ENCODE results near the gene UTF1. TPM values are rescaled to one million over a fixed set of nuclear protein-coding genes. Genes with fewer than 3 reads are reported as not detected.

UTF1 gene
- total RNA-seq, 1 donor from 2014 or later = not detected

DNA sequence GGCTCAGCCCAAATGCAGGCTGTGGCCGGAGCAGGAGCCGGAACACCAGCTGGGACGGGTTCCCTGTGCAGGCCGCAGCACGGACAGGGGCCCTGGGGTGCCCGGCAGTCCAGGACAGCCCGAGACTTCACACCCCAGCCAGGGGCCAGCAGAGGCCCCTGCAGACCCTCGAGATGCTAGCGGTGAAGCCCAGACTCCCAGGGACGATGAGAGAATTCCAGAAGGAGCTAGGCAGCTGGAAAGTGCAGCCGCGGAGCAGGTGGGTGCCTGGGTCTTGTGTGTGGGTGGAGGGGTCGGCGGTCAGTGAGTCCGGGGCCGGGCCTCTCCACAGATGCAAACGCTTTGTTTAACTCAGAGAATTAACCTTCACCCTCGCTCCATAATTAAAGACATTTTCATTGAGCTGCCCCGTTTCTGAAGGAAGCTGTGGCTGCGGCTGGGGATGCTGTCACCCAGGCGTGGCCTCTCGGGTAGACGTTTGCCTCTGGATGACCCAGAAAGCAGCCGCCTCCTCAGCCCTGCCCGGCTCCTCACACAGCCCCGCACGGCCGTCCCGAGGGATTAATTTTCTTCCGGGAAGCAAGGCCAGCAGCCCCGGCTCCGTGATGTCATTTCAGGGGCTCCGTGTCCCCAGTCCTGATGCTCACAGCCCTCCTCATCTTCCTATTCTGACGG is 43.5 kb upstream of the UTF1 start:
- H3K36me3 ChIP-seq = no peaks in the 10 kb centered on the region
- intact Hi-C loops (cut with DNase I) = no loop called here
- H3K9me3 ChIP-seq = no peaks in the 10 kb centered on the region
- TF ChIP-seq POLR2A (IDR thresholded peaks at IDR 0.05) (no peak), POLR2AphosphoS5 (IDR thresholded peaks at IDR 0.05; ENCODE audit: insufficient read depth in 1 of 2, low read depth in 1 of 2) (no peak)
- TF ChIP-seq, protein P1, sequence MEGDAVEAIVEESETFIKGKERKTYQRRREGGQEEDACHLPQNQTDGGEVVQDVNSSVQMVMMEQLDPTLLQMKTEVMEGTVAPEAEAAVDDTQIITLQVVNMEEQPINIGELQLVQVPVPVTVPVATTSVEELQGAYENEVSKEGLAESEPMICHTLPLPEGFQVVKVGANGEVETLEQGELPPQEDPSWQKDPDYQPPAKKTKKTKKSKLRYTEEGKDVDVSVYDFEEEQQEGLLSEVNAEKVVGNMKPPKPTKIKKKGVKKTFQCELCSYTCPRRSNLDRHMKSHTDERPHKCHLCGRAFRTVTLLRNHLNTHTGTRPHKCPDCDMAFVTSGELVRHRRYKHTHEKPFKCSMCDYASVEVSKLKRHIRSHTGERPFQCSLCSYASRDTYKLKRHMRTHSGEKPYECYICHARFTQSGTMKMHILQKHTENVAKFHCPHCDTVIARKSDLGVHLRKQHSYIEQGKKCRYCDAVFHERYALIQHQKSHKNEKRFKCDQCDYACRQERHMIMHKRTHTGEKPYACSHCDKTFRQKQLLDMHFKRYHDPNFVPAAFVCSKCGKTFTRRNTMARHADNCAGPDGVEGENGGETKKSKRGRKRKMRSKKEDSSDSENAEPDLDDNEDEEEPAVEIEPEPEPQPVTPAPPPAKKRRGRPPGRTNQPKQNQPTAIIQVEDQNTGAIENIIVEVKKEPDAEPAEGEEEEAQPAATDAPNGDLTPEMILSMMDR (IDR thresholded peaks at IDR 0.05) = no peak
- no peak overlapping the region for H3K4me3 ChIP-seq
- no peaks in the 10 kb centered on the region for H3K27me3 ChIP-seq
- DNase-seq (ENCODE audit: extremely low spot score in 2 of 2) = no peak
- no peak overlapping the region for H3K27ac ChIP-seq
- no peaks in the 10 kb centered on the region for H3K4me1 ChIP-seq

DNA sequence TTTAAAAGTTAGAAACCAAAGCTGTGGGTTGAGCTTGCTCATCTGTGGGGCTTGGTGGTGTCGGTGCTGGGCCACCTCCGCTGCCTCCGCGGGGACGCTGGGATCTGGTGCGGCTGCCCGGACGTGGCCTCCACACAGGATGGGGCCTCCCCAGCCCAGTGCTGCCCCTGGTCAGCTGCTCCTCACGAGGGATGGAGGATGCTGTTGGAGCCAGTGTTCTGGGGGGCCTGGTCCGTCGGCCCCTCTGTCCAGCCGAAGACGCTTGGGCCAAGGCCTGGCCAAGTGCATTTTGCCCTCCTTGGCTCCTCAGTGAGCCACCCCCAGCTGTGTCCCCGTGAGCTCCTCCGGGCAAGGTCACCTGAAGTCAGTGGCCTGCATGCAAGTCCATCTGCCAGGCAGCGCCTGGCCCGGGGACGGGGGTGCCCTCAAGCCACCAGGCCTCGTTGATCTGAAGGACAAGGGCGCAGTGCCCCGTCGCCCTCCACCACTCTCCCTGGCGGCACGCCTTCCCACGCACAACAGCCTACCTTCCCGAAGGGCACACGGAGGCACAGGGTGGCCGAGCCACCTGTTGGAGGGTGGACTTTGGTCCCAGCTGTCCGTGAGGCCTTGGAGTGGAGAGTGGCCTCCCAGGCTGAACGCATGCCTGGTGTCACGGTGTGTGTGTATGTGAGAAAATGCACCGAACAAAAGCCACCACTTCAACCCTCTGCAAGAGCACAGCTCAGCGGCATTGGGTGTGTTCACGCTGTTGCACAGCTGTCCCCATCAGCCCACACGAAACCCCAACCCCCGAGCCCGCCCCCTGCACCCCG is 42.7 kb upstream of the UTF1 start:
- Histone ChIP-seq H3K9me3 (no peaks in the 10 kb centered on the region), H3K4me1 (no peaks in the 10 kb centered on the region)
- no peak for TF ChIP-seq POLR2A (IDR thresholded peaks at IDR 0.05)
- no peak for TF ChIP-seq POLR2AphosphoS5 (IDR thresholded peaks at IDR 0.05; ENCODE audit: insufficient read depth in 1 of 2, low read depth in 1 of 2)
- TF ChIP-seq, protein P1 (IDR thresholded peaks at IDR 0.05) = no peak

DNA sequence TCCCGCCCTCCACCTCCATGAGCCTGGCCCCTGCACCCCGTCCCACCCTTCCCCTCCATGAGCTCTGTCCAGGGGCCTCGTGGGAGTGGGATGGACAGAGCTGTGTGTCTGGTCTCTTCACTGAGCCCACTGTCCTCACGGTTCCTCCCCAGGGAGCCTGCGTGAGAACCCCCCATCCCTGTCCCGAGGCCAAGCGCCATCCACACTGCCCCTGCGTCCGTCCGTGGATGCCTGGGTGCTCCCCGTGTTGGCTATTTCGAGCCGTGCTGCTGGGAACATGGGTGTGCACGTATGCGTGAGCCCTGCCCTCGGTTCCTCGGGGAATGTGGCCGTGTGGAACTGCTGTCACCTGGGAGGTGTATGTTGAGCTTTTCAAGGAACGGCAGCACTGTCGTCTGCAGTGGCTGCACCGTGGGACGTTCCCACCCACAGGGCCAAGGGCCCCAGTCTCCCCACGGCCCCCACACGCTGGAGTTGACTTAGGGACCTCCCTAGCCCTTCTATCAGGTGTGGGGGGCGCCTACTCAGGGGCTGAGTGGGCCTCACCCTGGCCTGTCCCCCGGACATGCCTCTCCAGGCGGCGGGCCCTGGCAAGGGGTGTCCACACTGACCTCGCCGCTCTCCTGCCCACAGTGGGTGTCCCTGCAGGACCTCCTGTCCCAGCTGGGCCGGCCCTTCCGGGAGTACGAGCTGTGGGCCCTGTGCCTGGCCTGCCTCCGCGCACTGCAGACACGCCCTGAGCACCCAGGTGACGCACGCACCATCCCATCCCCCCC is 41.9 kb upstream of the UTF1 start:
- TF ChIP-seq, protein P1 (IDR thresholded peaks at IDR 0.05) = no peak
- TF ChIP-seq POLR2A (IDR thresholded peaks at IDR 0.05) (no peak), POLR2AphosphoS5 (IDR thresholded peaks at IDR 0.05; ENCODE audit: insufficient read depth in 1 of 2, low read depth in 1 of 2) (no peak)
- Histone ChIP-seq H3K27me3 (no peaks in the 10 kb centered on the region), H3K4me1 (no peaks in the 10 kb centered on the region), H3K9me3 (no peaks in the 10 kb centered on the region), H3K36me3 (no peaks in the 10 kb centered on the region), H3K27ac (no peak overlapping the region), H3K4me3 (no peak overlapping the region)
- intact Hi-C loops (cut with DNase I) = no loop called here
- no peak for DNase-seq (ENCODE audit: extremely low spot score in 2 of 2)

More for the DNA sequence above, 42.7 kb upstream of the UTF1 start:
- no peak for DNase-seq (ENCODE audit: extremely low spot score in 2 of 2)
- no peak overlapping the region for H3K27ac ChIP-seq
- H3K4me3 ChIP-seq = no peak overlapping the region
- intact Hi-C loops (cut with DNase I) = no loop called here
- H3K36me3 ChIP-seq = no peaks in the 10 kb centered on the region
- no peaks in the 10 kb centered on the region for H3K27me3 ChIP-seq

DNA sequence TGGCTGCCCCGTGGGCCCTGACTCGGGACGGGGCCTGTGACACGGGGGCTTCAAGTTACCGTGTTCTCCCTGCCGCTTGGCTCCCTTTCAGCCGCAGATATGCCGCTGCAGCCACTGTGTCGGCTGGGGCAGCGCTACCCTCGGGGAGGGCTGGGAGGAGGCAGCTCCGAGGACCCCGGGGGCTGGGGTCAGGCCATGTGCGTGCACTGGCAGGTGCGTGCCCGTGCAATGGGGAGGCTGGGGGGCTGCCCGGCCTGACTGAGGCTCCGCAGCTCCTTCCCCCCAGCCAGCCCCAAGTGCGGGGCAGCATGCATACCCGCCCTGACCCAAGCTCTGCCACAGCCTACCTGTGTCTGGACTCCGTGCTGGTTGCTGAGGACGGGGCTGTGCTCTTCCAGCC is 40.8 kb upstream of the UTF1 start:
- H3K4me3 ChIP-seq = no peak overlapping the region
- TF ChIP-seq, protein P1 (IDR thresholded peaks at IDR 0.05) = no peak
- TF ChIP-seq POLR2AphosphoS5 (IDR thresholded peaks at IDR 0.05; ENCODE audit: insufficient read depth in 1 of 2, low read depth in 1 of 2) (no peak), POLR2A (IDR thresholded peaks at IDR 0.05) (no peak)
- H3K4me1 ChIP-seq = no peaks in the 10 kb centered on the region
- H3K27ac ChIP-seq = no peak overlapping the region
- H3K36me3 ChIP-seq = no peaks in the 10 kb centered on the region
- DNase-seq (ENCODE audit: extremely low spot score in 2 of 2) = no peak
- no peaks in the 10 kb centered on the region for H3K27me3 ChIP-seq
- intact Hi-C loops (cut with DNase I) = no loop called here
- no peaks in the 10 kb centered on the region for H3K9me3 ChIP-seq

Data from vagina (tissue), 2 donors.